GM18502 (cell line): ENCODE results near the gene PRKRIP1.
A peak's percentile ranks its signal among the peaks of the same experiment; 100 is the strongest.
"Not testable (repeated sequence)": the region's sequence is repeated elsewhere in the genome, so short reads cannot be mapped to it uniquely, and the experiment has no call there.

Source experiments
- ATAC-seq: cut with Tn5 transposase; IDR thresholded peaks from one replicate; pipeline ENCODE4 v1.9.1; 2021; ENCODE audit warnings: mild to moderate bottlenecking; ENCODE audit not compliant: unreplicated experiment, poor library complexity

PRKRIP1 gene

DNA sequence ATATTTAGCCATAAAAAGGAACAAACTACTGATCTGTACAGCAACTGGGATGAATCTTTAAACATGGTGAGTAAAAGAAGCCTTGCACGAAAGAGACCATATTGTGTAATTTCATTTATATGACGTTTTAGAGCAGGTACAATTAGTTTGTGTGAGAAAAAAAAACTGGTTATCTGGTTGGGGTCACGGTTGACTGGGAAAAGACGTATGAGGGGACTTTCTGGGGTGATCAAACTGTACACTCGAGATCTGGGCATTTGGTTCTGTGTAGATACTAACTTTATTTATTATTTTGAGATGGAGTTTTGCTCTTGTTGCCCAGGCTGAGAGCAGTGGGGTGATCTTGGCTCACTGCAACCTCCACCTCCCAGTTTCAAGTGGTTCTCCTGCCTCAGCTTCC is 4.2 kb downstream of the PRKRIP1 start:
- ATAC-seq: no peak

GRCh38 chr7:102403563-102403962 is 7.4 kb downstream of the PRKRIP1 start:
- ATAC-seq: no peak

- peak; percentile 76 for ATAC-seq
These were observed 8.1 kb downstream of the PRKRIP1 start for GRCh38 chr7:102404005-102404861.

- ATAC-seq: not testable (repeated sequence)
These were observed 8.7 kb downstream of the PRKRIP1 start for GRCh38 chr7:102404862-102405188.

GRCh38 chr7:102407910-102408309 is 11.7 kb downstream of the PRKRIP1 start:
- ATAC-seq: peak; percentile 13

- peak; percentile 74 for ATAC-seq
These were observed 12.4 kb downstream of the PRKRIP1 start for GRCh38 chr7:102408530-102408929.

GRCh38 chr7:102409340-102409739 is 13.2 kb downstream of the PRKRIP1 start:
- ATAC-seq: no peak

- ATAC-seq: no peak
These were observed 14.0 kb downstream of the PRKRIP1 start for GRCh38 chr7:102410123-102410522.

DNA sequence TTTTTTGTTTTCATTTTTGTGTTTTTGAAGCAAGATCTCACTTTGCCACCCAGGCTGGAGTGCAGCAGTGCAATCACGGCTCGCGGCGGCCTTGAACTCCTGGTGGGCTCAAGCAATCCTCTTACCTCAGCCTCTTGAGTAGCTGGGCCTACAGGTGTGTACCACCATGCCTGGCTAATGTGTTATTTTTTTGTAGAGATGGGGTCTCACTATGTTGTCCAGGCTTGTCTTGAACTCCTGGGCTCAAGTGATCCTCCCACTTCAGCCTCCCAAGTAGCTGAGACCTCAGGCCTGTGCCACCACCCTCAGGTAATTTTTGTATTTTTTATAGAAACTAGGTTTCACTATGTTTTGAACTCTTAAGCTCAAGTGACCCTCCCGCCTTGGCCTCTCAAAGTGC is 14.8 kb downstream of the PRKRIP1 start:
- no peak for ATAC-seq

DNA sequence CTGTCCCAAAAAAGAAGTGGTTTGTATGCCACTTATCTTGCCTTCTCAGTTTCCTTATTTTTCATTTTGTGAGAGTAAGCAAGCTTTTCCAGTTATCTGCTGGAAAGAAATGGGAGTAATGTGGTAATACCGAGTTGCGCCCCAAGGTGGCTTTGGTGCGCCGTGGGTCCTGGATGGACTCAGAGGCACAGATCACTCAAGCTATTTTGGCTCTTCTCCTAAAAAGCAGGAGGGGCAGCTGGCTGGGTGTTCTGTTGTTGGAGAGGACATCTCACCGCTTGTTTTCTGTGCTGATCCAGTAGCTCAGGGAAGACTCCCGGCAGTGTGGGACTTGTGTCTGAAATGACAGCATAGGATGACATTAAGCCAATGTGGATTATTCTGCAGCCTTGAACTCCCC is 16.4 kb downstream of the PRKRIP1 start:
- no peak for ATAC-seq

- ATAC-seq: no peak
These were observed 16.9 kb downstream of the PRKRIP1 start for GRCh38 chr7:102413091-102413490.

DNA sequence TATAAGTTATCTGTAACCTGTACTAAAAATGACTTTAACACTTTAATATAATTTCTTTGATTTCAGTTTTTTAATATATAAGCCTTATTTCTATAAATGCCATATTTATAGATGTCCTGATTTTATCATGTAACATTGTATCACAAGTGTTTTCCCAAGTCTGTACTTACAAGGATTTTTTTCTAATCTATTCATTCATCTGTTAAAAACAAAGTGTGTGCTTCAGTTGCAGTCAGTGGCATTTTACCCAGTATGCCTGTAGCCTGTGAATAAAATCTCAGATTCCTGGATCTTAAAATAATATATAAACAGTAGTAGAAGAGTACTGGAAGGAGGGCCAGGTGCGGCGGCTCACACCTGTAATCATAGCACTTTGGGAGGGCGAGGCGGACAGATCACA is 17.4 kb downstream of the PRKRIP1 start:
- ATAC-seq: no peak

DNA sequence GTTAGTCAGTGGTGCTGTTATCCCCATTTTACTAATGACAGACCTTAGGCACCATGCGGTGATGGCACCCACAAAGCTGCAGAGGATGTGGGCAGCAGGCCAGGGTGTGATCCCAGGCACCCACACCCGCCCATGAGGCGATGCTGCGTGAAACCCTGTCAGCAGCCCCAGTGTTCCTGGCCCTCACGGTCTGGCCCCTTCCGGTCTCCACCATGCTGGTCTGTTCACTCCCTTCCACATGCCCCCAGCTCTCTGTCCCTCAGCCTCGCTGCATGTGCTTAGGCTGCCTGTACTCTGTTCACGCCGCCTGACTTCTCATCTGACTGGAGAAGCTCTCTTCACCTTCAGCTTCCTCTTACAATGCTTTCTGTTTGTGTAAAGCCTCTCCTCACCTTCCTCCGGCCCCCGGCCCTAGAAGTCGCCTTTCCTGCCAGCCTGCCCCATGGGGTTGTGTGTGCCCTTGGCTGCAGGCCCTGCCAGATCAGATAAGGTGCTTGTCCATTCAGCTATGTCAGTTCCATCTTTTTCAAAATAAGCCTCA is 19.6 kb downstream of the PRKRIP1 start:
- ATAC-seq: peak; percentile 58

DNA sequence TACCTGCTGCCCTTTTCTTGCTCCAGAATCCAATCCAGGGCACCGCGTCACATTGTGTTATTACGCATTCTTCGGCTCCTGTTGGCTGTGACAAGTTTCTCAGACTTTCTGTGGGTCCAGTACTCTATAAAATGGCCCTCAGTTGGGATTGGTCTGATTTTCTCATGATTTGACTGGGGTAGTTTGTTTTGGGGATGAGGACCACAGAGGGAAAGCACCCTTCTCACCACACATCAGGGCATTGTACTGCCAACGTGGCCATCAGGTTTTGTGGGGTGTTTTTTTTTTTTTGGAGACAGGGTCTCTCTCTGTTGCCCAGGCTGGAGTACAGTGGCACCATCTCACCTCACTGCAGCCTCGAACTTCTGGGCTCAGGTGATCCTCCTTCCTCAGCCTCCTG is 20.2 kb downstream of the PRKRIP1 start:
- ATAC-seq: no peak

DNA sequence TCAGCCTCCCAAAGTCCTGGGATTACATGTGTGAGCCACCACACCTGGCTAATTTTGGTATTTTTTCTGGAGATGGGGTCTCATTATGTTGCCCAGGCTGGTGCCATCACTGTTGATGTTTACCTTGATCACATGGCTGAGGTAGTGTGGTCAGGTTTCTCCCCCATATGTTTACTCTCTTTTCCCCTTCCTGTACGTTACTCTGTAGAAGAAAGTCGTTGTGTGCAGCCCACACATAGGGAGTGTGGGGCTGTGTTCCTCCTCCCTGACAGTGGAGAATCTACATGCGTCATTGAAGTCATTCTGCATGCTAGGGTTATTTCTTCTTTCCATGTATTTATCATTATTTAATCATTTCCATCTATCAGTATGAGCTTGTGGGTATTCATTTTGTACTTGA is 20.9 kb downstream of the PRKRIP1 start:
- no peak for ATAC-seq

DNA sequence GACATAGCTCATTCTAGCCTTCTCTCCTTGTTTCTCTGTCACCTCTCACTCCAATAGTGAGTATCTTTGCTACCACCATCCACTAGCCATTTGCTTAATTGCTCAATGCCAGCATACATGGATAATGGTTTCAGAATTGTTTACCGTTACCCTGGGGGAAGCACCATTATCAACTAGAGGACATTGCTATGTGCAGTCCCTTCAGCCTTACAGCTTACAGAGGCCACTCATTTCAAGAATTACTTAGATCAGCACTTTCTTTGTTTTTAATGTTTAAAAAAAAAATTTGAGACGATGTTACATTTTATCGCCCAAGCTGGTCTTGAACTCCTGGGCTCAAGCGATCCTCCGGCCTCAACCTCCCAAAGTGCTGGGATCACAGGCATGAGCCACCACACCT is 22.4 kb downstream of the PRKRIP1 start:
- ATAC-seq: no peak

DNA sequence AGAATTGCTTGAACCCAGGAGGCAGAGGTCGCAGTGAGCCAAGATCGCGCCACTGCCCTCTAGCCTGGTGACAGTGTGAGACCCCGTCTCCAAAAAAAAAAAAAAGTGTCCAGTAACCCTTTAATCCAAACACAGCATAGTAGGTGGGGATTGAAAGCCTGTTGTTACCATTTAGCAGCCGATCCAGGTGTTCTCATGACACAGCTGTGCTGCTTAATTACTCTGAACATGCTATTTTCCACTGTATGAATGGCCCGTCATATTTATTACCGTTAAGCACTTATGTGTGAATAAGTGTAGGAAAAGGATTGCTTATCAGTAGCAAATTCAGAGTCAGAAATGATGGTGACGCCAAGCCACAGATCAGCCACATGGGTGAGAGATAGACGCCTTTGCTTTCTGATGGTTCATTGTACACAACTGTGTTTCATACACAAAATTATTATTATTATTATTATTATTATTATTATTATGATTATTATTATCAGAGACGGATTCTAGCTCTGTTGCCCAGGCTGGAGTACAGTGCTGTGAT is 25.6 kb downstream of the PRKRIP1 start:
- ATAC-seq: no peak

DNA sequence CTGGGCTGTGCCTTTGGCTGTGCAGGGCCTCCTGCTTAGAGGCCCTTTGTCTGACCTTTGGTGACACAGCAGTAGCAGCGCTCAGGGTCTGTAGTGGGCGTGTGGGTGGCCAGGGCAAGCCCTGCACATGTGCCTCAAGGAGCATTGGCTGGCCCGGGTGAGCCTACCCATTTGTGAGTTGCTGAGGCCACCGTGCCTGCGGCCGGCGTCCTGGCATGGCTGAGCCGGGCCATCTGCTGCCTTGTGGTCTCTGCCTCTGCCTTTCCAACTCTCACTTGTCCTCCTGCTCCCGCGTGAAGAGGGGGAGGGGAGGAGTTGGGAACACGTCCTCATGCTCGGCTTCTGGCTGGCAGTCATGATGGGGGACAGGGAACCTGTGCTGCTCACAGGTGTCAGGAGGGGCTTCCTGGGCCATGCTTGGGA is 28.0 kb downstream of the PRKRIP1 start:
- ATAC-seq: no peak

GRCh38 chr7:102424787-102425218 is 28.6 kb downstream of the PRKRIP1 start:
- ATAC-seq: peak; percentile 22

DNA sequence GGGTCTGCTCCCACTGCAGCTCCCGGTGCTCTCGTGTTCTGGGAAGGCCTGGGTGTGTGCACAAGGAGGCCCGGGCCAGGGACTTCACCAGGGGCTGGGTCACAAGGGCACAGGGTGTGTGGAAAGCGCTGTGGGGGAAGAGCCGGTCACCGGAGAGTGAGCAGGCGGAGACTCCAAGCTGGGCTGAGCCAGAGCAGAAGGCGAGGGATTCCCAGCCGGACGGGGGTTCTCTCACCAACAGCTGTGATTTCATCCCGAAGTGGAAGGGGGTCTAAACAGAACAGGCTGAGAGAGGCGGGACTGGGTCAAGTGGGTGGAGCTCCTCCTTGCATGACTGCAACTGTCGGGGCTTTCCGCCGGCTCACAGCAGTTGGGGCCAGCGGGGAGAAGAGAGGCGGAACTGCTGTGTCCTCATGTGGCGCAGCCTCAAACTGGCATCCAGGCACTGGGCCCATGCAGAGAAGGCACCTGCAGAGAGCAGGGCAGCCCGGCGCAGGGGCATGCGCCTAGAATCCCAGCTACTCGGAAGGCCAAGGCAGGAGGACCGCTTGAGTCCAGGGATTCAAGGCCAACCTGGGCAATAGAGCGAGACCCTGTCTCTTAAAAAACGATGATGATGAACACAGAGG is 29.6 kb downstream of the PRKRIP1 start:
- peak; percentile 67 for ATAC-seq

GRCh38 chr7:102426268-102427018 is 30.3 kb downstream of the PRKRIP1 start:
- peak; percentile 64 for ATAC-seq
